ENCODE data around the gene WNT7A.

The WNT7A gene

DNA sequence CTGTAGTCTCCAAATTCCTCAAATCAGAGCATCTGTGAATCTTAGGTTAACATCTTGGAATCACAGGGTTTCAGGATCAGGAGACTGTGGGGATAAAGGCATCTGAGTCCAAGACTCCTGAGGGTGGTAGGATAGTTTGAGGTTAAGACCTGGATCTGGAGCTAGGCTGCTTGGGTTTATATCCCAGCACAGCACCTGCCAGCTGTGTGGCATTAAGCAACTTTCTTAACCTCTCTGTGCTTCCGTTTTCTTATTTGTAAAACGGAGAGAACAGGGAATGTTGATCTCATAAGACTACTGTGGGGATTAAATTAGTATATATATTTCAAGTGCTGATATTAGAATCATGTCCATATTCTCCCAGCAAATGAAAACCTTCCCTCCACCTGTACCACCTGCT lies 33.6 kb downstream of the WNT7A start:
- no peak for DNase-seq (ENCODE audit: low read depth in 2 of 2)

- no peak for DNase-seq (ENCODE audit: low read depth in 2 of 2)
These were observed 34.1 kb downstream of the WNT7A start for GRCh38 chr3:13845806-13846205.

DNA sequence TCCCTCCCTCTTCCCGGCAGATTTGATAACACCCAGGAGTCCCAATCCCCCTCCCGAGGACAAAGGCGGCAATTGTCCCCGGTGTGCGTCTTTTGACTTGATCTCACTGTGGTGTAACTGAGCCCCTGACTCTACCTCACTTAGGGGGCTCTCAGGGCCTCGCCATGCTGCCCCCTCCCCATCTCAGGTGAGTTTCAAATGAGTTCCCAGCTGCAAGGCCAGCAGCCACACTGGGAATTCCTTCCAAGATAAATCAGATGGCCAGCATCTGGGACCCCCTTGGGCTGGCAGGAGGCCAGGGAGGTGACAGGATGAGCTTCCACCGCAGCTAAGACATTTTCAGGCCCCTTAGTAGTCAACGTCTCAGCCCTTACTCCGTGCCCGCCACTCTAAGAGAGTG lies 35.0 kb downstream of the WNT7A start:
- no peak for DNase-seq (ENCODE audit: low read depth in 2 of 2)

- no peak for DNase-seq (ENCODE audit: low read depth in 2 of 2)
These were observed 35.6 kb downstream of the WNT7A start for GRCh38 chr3:13844286-13844685.

GRCh38 chr3:13843351-13843750 lies 36.5 kb downstream of the WNT7A start:
- DNase-seq (ENCODE audit: low read depth in 2 of 2): no peak

GRCh38 chr3:13842226-13842625 lies 37.6 kb downstream of the WNT7A start:
- DNase-seq (ENCODE audit: low read depth in 2 of 2): no peak

DNA sequence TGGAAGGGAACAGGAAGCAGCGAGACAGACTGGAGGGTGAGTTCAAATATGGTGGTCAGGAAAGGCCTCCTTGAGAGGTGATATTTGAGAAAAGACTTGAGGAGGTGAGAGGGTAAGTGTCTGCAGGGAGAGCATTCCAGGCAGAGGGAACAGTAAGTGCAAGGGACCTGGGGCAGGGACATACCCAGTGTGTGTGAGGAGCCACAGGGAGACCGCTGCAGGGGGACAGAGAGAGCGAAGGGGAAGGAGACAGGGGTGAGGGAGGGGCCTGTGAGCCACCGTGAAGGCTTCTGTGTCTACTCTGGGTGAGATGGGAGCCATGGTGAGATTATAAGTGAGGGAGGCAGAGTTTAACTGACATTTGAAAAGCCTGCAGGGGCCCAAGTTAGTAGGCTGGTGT lies 38.0 kb downstream of the WNT7A start:
- DNase-seq (ENCODE audit: low read depth in 2 of 2): no peak

GRCh38 chr3:13841141-13841540 lies 38.7 kb downstream of the WNT7A start:
- DNase-seq (ENCODE audit: low read depth in 2 of 2): no peak

- DNase-seq (ENCODE audit: low read depth in 2 of 2): no peak
These were observed 39.4 kb downstream of the WNT7A start for GRCh38 chr3:13840456-13840855.

- no peak for DNase-seq (ENCODE audit: low read depth in 2 of 2)
These were observed 40.0 kb downstream of the WNT7A start for GRCh38 chr3:13839726-13840340.

GRCh38 chr3:13839253-13839652 lies 40.6 kb downstream of the WNT7A start:
- no peak for DNase-seq (ENCODE audit: low read depth in 2 of 2)

GRCh38 chr3:13838421-13838820 lies 41.5 kb downstream of the WNT7A start:
- DNase-seq (ENCODE audit: low read depth in 2 of 2): no peak

- DNase-seq (ENCODE audit: low read depth in 2 of 2): no peak
These were observed 42.1 kb downstream of the WNT7A start for GRCh38 chr3:13837751-13838150.

DNA sequence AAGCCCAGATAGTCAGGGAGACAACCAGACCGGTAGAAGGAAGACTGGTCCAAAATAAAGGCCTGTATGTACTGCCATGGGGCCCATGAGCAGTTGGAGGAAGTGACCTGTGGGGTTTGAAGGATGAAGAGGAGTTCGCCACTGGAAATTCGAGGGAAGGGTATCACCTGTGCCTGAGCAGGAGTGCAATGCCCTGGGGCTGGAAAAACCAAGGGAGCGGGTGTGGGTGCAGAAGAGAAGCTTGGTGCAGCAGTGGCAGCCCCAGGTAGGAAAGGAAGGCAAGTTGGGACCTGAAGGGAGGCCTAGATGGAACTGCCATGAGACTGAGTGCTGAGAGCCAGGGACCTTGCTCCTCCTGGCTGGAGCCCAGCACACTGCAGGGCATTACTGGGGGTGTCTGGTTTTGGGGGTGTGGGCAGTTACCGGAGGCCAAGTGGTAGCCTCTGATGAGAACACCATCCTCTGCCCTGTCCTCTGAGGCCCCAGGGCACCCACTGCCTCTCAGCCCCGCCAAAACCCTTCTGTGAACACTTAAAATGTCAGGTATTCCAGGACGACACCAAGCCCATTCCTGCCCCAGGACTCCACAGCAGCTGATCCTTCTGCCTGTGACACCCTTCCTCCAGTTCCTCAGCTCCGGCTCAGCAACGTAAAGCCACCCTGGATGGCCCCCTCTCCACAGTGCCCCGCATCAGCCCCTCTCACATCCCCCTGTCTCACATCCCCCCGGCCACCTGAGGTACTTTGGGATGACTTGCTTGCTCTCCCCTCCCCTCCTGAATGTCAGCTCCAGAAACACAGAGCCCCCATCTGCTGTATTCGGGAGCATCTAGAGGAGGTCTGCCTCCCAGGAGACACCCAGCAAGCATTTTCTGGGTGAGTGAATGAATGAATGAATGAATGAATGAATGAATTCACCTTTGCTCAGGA lies 42.9 kb downstream of the WNT7A start:
- no peak for DNase-seq (ENCODE audit: low read depth in 2 of 2)

GRCh38 chr3:13835246-13835645 lies 44.6 kb downstream of the WNT7A start:
- DNase-seq (ENCODE audit: low read depth in 2 of 2): no peak

DNA sequence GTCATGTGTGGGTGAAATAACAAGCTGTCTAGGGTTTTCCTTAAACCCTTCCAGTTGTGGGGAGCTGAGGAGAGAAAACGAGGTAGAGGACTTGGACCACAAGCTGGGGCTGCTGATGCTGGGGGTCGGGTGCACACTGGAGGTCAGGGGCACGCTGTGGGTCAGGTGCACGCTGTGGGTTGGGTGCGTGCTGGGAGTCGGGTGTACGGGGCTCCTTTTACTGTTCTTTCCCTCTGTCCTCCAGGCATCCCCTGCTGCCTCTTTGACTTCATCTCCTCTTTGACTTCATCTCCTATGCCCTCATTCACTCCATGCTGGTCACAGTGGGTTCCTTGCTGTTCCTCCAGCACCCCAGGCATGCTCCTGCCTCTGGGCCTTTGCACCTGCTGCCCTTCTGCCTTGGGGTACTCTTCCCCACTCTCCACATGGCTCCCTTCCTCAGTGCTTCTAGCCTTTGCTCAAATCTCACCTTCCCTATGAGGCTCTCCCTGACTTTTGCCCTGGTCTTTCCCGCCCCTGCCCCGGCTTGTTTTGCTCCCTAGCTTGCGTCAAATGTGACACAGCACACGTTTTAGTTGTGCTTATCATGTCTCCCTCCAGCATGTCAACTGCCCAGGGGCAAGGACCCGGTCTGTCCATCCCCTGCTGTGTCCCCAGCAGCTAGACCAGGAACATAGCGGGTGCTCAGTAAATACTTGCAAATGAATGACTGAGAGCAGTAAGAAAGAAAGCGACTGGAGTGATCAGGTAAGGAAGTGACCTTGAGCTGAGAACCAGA lies 45.4 kb downstream of the WNT7A start:
- no peak for DNase-seq (ENCODE audit: low read depth in 2 of 2)

DNA sequence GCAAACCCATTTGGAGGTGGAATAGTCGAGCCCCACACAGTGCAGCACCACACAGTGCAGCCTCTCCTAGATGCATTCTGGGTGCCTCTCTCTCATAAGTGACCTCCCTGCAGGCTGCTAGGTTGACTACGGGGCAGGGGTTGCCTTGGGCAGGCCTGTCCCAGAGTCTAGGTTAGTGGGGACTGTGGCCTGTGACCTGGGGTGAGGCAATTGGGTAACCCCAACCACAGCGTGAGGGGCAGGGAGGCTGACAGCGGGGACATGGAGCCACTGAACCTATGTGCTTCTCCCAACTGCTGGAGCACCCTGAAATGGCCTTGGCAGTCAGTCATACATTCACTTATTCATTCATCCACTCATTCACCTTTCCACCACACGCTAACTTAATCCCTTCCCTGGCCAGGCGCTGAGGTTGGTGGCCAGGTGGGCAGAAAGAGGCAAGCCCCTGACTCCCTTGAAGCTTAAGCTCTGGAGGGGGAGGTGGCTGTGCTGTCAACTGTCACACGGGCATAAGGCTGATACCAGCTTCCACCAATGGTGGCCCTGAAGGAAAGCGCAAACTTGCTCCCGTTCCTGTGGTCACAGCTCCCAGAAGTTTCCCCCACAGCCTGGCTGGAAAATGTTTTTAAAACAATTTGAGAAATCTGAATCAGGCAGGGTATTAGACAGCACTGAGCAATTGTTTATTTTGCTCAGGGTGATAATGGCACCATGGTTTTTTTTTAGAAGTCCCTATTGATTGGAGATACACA lies 46.2 kb downstream of the WNT7A start:
- no peak for DNase-seq (ENCODE audit: low read depth in 2 of 2)

DNA sequence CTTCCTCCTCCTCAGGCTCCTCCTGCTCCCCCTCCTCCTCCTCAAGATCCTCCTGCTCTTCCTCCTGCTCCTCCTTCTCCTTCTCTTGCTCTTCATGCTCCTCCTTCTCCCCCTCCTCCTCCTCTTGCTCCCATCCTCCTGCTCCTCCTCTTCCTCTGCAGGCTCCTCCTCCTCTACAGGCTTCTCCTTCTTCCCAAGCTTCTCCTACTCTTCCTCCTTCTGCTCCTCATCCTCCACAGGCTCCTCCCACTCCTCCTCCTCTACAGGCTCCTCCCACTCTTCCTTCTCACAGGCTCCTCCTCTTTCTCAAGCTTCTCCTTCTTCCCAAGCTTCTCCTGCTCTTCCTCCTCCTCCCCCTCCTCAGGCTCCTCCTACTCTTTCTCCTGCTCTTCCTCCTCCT lies 47.7 kb downstream of the WNT7A start:
- no peak for DNase-seq (ENCODE audit: low read depth in 2 of 2)

GRCh38 chr3:13831386-13831996 lies 48.4 kb downstream of the WNT7A start:
- no peak for DNase-seq (ENCODE audit: low read depth in 2 of 2)

GRCh38 chr3:13829311-13829710 lies 50.6 kb downstream of the WNT7A start:
- no peak for DNase-seq (ENCODE audit: low read depth in 2 of 2)

GRCh38 chr3:13828501-13829265 lies 51.2 kb downstream of the WNT7A start:
- no peak for DNase-seq (ENCODE audit: low read depth in 2 of 2)

All from stimulated activated CD8-positive, alpha-beta memory T cell treated with anti-CD3 and anti-CD28 coated beads, Interleukin-2, amount 100 ng/mL, for 1 hour (primary cell).